Activated naive CD4-positive, alpha-beta T cell treated with anti-CD3 and anti-CD28 coated beads, Interleukin-2, amount 10 ng/mL, durations not matched to agents 5 hours and 36 hours (primary cell): ENCODE data around the gene ZNF443. TPM values are rescaled to one million over a fixed set of nuclear protein-coding genes. Genes with fewer than 3 reads are reported as not detected.

Experiments used
- total RNA-seq, 2 experiments: library from RNA; stranded (reverse); gene quantifications; one replicate each; pipeline ENCODE4 v1.2.3, GENCODE V29; 2021

The ZNF443 gene
- total RNA-seq: 1 to 10 TPM; 6.5 to 6.7 TPM

GRCh38 chr19:12440541-12441316, at the start of gene ZNF443:
Gene ZNF443 (minus strand): TSS chr19:12441021. CDS start chr19:12440914, 107 bp downstream.

GRCh38 chr19:12484371-12485051, 43.7 kb upstream of the ZNF443 start, which contains the start of gene ZNF709:
Gene ZNF709 (minus strand): TSS chr19:12484816. CDS start chr19:12484657, 159 bp downstream.

GRCh38 chr19:12400633-12401502, 40.0 kb downstream of the ZNF443 start, which contains the start of gene ZNF799:
Gene ZNF799 (minus strand): TSS chr19:12401271. CDS start chr19:12401070, 201 bp downstream.

Other genes with a start within 250 kb of the ZNF443 start
- gene ZNF44, start 146.1 kb downstream of the ZNF443 start, total RNA-seq: 10 to 100 TPM; 15.7 to 16.9 TPM
- 1 to 10 TPM; 3.7 to 4.4 TPM for gene ZNF563, start 107.4 kb downstream of the ZNF443 start, total RNA-seq
- gene ZNF442, start 75.3 kb downstream of the ZNF443 start, total RNA-seq: under 1 TPM; 0.60 TPM
- 1 to 10 TPM; 6.9 to 7.0 TPM for gene ZNF799, start 39.8 kb downstream of the ZNF443 start, total RNA-seq
- 1 to 10 TPM; 3.2 to 5.7 TPM for gene ZNF709, start 43.8 kb upstream of the ZNF443 start, total RNA-seq
- 10 to 100 TPM; 11.7 to 11.8 TPM for gene ZNF564, start 110.5 kb upstream of the ZNF443 start, total RNA-seq
- 10 to 100 TPM; 20.4 to 21.4 TPM for gene ZNF490, start 169.8 kb upstream of the ZNF443 start, total RNA-seq
- 10 to 100 TPM; 43.8 to 46.3 TPM for gene ZNF791, start 169.9 kb upstream of the ZNF443 start, total RNA-seq
- 100 to 1,000 TPM; 179 to 189 TPM for gene MAN2B1, start 225.7 kb upstream of the ZNF443 start, total RNA-seq
- 10 to 100 TPM; 14.2 to 17.2 TPM for gene WDR83, start 225.8 kb upstream of the ZNF443 start, total RNA-seq
- gene DHPS, start 240.9 kb upstream of the ZNF443 start, total RNA-seq: 100 to 1,000 TPM; 102 to 115 TPM
- gene GNG14, start 247.0 kb upstream of the ZNF443 start, total RNA-seq: not detected